HG03108 (cell line): ENCODE results near the gene KDELR3.

Source experiments
- ATAC-seq: cut with Tn5 transposase; IDR thresholded peaks from one replicate; pipeline ENCODE4 v1.9.1; 2021; ENCODE audit warnings: moderate library complexity; ENCODE audit not compliant: unreplicated experiment

The KDELR3 gene

GRCh38 chr22:38510416-38510970 lies 42.6 kb downstream of the KDELR3 start:
- no peak for ATAC-seq

DNA sequence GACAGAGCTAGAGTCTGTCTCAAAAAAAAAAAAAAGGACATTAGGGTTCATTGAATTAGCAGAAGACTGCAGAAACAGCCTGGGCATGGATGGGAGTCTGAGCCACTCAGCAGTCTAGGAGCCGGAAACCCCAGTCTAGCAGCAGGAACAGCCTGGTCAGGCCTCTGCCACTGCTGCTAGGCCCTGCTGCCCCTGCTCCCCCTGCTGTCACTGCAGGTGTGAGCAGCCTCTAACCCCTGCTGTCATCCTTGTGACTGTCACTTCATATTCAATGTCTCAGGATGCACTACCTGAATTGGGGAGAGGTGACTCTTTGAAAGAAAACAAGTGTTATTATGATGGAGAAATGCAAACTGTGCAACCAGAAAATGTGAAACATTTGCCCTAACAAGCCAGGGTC lies 45.2 kb downstream of the KDELR3 start:
- ATAC-seq, result no peak

GRCh38 chr22:38518620-38519019 lies 50.7 kb downstream of the KDELR3 start:
- ATAC-seq, result no peak

- ATAC-seq, result no peak
Observed at GRCh38 chr22:38519453-38520250, 51.8 kb downstream of the KDELR3 start.

DNA sequence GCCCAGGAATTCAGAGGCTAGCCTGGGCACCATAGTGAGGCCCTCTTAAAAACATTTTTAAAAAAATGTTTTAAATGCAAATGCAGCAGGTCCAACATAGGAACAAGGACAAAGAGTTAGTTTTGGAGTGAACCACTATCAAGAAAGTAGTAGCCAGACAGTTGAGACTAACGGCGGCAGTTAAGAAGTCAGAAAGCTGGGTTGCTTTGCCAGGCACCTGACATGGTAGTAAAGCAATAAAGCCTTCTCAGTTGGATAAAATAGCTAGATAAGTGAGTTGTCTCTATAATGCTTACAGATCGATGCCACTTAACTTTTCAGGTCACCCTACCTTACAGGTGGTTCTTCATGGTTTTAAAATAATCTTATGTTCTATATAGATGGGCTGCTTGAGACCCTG lies 55.1 kb downstream of the KDELR3 start:
- ATAC-seq, result no peak

GRCh38 chr22:38523479-38523878 lies 55.6 kb downstream of the KDELR3 start:
- ATAC-seq, result no peak

GRCh38 chr22:38524429-38524828 lies 56.5 kb downstream of the KDELR3 start:
- no peak for ATAC-seq

DNA sequence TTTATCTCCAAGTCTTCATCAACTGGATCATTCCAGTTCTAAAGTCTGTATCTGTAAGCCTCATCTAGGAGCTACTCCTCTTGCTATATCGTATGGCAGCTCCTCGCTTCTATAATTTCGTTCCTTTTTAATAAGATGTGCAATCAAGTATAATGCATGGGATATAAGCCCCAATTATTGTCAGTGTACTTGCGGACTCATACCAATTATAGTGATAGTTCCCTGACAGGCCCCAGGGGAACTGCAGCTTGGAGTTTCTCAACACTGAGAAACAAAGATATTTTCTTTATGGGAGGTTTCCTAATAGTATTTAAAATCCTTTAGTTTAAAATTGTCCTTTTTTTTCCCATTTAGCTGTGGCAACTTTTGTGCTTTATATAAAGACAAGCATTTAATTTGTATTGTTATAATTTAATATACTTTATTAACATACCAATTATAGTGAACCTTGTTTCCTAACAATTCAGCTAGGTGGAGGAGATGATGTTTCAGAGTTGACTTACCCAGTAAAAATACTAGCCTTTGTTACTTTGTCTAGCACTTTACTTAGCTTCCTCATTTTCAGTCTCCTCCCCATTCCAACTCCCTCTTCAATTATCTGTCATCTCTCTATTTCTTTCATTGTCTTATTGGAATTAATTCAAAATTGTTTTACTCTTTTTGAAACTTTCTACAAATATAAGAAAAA lies 63.5 kb downstream of the KDELR3 start:
- no peak for ATAC-seq
